NCI-H460 (cell line): ENCODE data around the gene ADAD1. TPM values are rescaled to one million over a fixed set of nuclear protein-coding genes. Genes with fewer than 3 reads are reported as not detected.
"Not testable (repeated sequence)": the region's sequence is repeated elsewhere in the genome, so short reads cannot be mapped to it uniquely, and the experiment has no call there.

Experiments used
- DNase-seq: peaks from one replicate; pipeline ENCODE4 v3.0.0-alpha.2; 2016; ENCODE audit warnings: low read depth; ENCODE audit errors: extremely low read depth
- polyA plus RNA-seq: library from polyadenylated mRNA; depleted of rRNA; stranded (reverse); fragments of >200 nt; gene quantifications from 2 replicates; pipeline ENCODE4 v1.2.3, GENCODE V29; 2014; cell fraction: nucleus; rRNA removed
- total RNA-seq: library from RNA; depleted of rRNA; stranded (reverse); fragments of >200 nt; shearing (Covaris generic); gene quantifications from 2 replicates; pipeline ENCODE4 v1.2.3, GENCODE V29; 2014; rRNA removed

The ADAD1 gene
- total RNA-seq, result not detected in 2 replicates
- not detected in 2 replicates for polyA plus RNA-seq

GRCh38 chr4:122378711-122379110 lies at the start of gene ADAD1:
Gene ADAD1, plus strand, starts transcription at chr4:122379011. Its CDS starts 1,059 bp downstream, at chr4:122380070.
- DNase-seq, result no peak

- DNase-seq, result no peak
Measured at GRCh38 chr4:122329876-122330565, 48.8 kb upstream of the ADAD1 start.

- no peak for DNase-seq
Measured at GRCh38 chr4:122331195-122331594, 47.6 kb upstream of the ADAD1 start.

- no peak for DNase-seq
Measured at GRCh38 chr4:122334828-122335227, 44.0 kb upstream of the ADAD1 start.

- no peak for DNase-seq
Measured at GRCh38 chr4:122341886-122342285, 36.9 kb upstream of the ADAD1 start.

GRCh38 chr4:122346036-122346435 lies 32.8 kb upstream of the ADAD1 start:
- no peak for DNase-seq

GRCh38 chr4:122346503-122346902 lies 32.3 kb upstream of the ADAD1 start:
- no peak for DNase-seq

GRCh38 chr4:122356317-122356808 lies 22.4 kb upstream of the ADAD1 start:
- DNase-seq, result no peak

GRCh38 chr4:122360754-122361153 lies 18.1 kb upstream of the ADAD1 start:
- no peak for DNase-seq

GRCh38 chr4:122364700-122365404 lies 14.0 kb upstream of the ADAD1 start:
- peak; percentile 32 for DNase-seq

GRCh38 chr4:122368786-122369185 lies 10.0 kb upstream of the ADAD1 start:
- not testable (repeated sequence) for DNase-seq

- DNase-seq, result no peak
Measured at GRCh38 chr4:122377352-122377751, 1.5 kb upstream of the ADAD1 start.

- no peak for DNase-seq
Measured at GRCh38 chr4:122379239-122379638, 428 bp downstream of the ADAD1 start.

GRCh38 chr4:122383341-122383740 lies 4.5 kb downstream of the ADAD1 start:
- DNase-seq, result no peak

GRCh38 chr4:122384245-122384644 lies 5.4 kb downstream of the ADAD1 start:
- no peak for DNase-seq

- DNase-seq, result no peak
Measured at GRCh38 chr4:122393276-122393675, 14.5 kb downstream of the ADAD1 start.

- no peak for DNase-seq
Measured at GRCh38 chr4:122403861-122404260, 25.1 kb downstream of the ADAD1 start.

- DNase-seq, result peak; percentile 8
Measured at GRCh38 chr4:122412547-122412946, 33.7 kb downstream of the ADAD1 start.

GRCh38 chr4:122423246-122423645 lies 44.4 kb downstream of the ADAD1 start:
- no peak for DNase-seq

GRCh38 chr4:122431351-122431750 lies 52.5 kb downstream of the ADAD1 start:
- no peak for DNase-seq

GRCh38 chr4:122434285-122434684 lies 55.5 kb downstream of the ADAD1 start:
- DNase-seq, result no peak

- peak; percentile 30 for DNase-seq
Measured at GRCh38 chr4:122450847-122451246, 72.0 kb downstream of the ADAD1 start.
